GM12875 (cell line): ENCODE measurements around the gene CYP2A13.
"Not testable (repeated sequence)": the region's sequence is repeated elsewhere in the genome, so short reads cannot be mapped to it uniquely, and the experiment has no call there.

Source experiments
- H3K4me3 ChIP-seq: one replicate; pipeline ENCODE4 v1.5.1; 2011; ENCODE audit warnings: low read depth, low read length, control low read depth
- CTCF ChIP-seq: IDR thresholded peaks from 2 replicates; pipeline ENCODE4 v1.5.1; 2011; ENCODE audit warnings: low read depth, mild to moderate bottlenecking, control low read depth, inconsistent platforms, low read length, moderate library complexity, borderline replicate concordance; ENCODE audit not compliant: insufficient read depth

The CYP2A13 gene

GRCh38 chr19:41088151-41088550 lies at the start of gene CYP2A13:
TSS of gene CYP2A13 (plus strand) at chr19:41088451. CDS start at chr19:41088472, 21 bp downstream.
- no peak for TF ChIP-seq CTCF
- H3K4me3 ChIP-seq: no peak within 1 kb of the TSS

GRCh38 chr19:41039806-41040205 lies 48.4 kb upstream of the CYP2A13 start:
- no peak overlapping the region for H3K4me3 ChIP-seq
- no peak for TF ChIP-seq CTCF

GRCh38 chr19:41045095-41045494 lies 43.2 kb upstream of the CYP2A13 start:
- H3K4me3 ChIP-seq: not testable (repeated sequence)

- H3K4me3 ChIP-seq: no peak overlapping the region
- no peak for TF ChIP-seq CTCF
Measured at GRCh38 chr19:41050426-41050825, 37.8 kb upstream of the CYP2A13 start.

- H3K4me3 ChIP-seq: not testable (repeated sequence)
Measured at GRCh38 chr19:41052162-41052561, 36.1 kb upstream of the CYP2A13 start.

- H3K4me3 ChIP-seq: not testable (repeated sequence)
Measured at GRCh38 chr19:41053331-41053730, 34.9 kb upstream of the CYP2A13 start.

- H3K4me3 ChIP-seq: no peak overlapping the region
Measured at GRCh38 chr19:41064974-41065569, 23.2 kb upstream of the CYP2A13 start.

GRCh38 chr19:41076286-41076685 lies 12.0 kb upstream of the CYP2A13 start:
- TF ChIP-seq CTCF: no peak
- no peak overlapping the region for H3K4me3 ChIP-seq

More at GRCh38 chr19:41064974-41065569, 23.2 kb upstream of the CYP2A13 start:
- TF ChIP-seq CTCF: no peak

- no peak for TF ChIP-seq CTCF
- no peak overlapping the region for H3K4me3 ChIP-seq
Measured at GRCh38 chr19:41083516-41083915, 4.7 kb upstream of the CYP2A13 start.
